C4-2B (cell line): ENCODE data around the gene ANKH.

Experiments
- H3K27ac ChIP-seq: fragments of 450-650 bp; 2 replicates; pipeline ENCODE4 v1.5.1; 2017
- CTCF ChIP-seq: fragments of 450-650 bp; conservative IDR thresholded peaks from 2 replicates; pipeline ENCODE4 v1.5.1; 2017; ENCODE audit warnings: mild to moderate bottlenecking
- ZFX ChIP-seq: fragments of 450-650 bp; IDR thresholded peaks from 2 replicates; pipeline ENCODE4 v1.6.1; 2017

ANKH gene

GRCh38 chr5:14896131-14896530 lies 24.6 kb upstream of the ANKH start:
- no peak for TF ChIP-seq ZFX
- no peak for TF ChIP-seq CTCF
- H3K27ac ChIP-seq = no peak overlapping the region

- H3K27ac ChIP-seq = no peak overlapping the region
- TF ChIP-seq ZFX = no peak
- no peak for TF ChIP-seq CTCF
These were observed 23.7 kb upstream of the ANKH start for GRCh38 chr5:14895301-14895700.

- no peak overlapping the region for H3K27ac ChIP-seq
- no peak for TF ChIP-seq CTCF
- no peak for TF ChIP-seq ZFX
These were observed 23.2 kb upstream of the ANKH start for GRCh38 chr5:14894748-14895147.

- TF ChIP-seq ZFX (no peak), CTCF (no peak)
These were observed 21.8 kb upstream of the ANKH start for GRCh38 chr5:14893381-14893780.

GRCh38 chr5:14890846-14891245 lies 19.3 kb upstream of the ANKH start:
- TF ChIP-seq ZFX (no peak), CTCF (no peak)
- H3K27ac ChIP-seq = no peak overlapping the region

More at GRCh38 chr5:14893381-14893780, 21.8 kb upstream of the ANKH start:
- H3K27ac ChIP-seq = no peak overlapping the region

GRCh38 chr5:14884062-14884612 lies 12.6 kb upstream of the ANKH start:
- no peak for TF ChIP-seq CTCF
- TF ChIP-seq ZFX = no peak
- H3K27ac ChIP-seq = no peak overlapping the region

- H3K27ac ChIP-seq = no peak overlapping the region
- no peak for TF ChIP-seq CTCF
- no peak for TF ChIP-seq ZFX
These were observed 11.3 kb upstream of the ANKH start for GRCh38 chr5:14882658-14883580.
